Ovary (tissue), 3 donors: Measurements from ENCODE around the gene SGCD.

Experiments used
- CTCF ChIP-seq, 3 donors: fragments of 450-650 bp in 2 of 3; fragments of 200-600 bp in 1 of 3; IDR thresholded peaks; one replicate each; pipeline versions ENCODE4 v1.5.1 to v1.8.0; 2016 to 2022; ENCODE audit warnings: antibody characterized with exemption in 3 of 3, mild to moderate bottlenecking in 1 of 3
- EP300 ChIP-seq: sonication (generic); formaldehyde crosslinking; IDR thresholded peaks from one replicate; pipeline ENCODE4 v1.6.1; 2017; ENCODE audit warnings: antibody characterized with exemption
- POLR2A ChIP-seq: fragments of 450-650 bp; IDR thresholded peaks from one replicate; pipeline ENCODE4 v1.6.1; 2017; ENCODE audit warnings: antibody characterized with exemption, mild to moderate bottlenecking, moderate library complexity
- donor health status: DM: no; HTN: no; CAD: no.

- TF ChIP-seq CTCF (IDR thresholded peaks at IDR 0.05) = no peak
- TF ChIP-seq POLR2A = no peak
- no peak for TF ChIP-seq EP300
These were observed 164.8 kb downstream of the SGCD start for GRCh38 chr5:156491766-156492165.
